HG02678 (cell line): Measurements from ENCODE around the gene HTR4.
"Not testable (repeated sequence)": the region's sequence is repeated elsewhere in the genome, so short reads cannot be mapped to it uniquely, and the experiment has no call there.

Experiments used
- ATAC-seq: cut with Tn5 transposase; IDR thresholded peaks from one replicate; pipeline ENCODE4 v1.9.1; 2021; ENCODE audit warnings: mild to moderate bottlenecking, moderate library complexity; ENCODE audit not compliant: unreplicated experiment

The HTR4 gene, protein sequence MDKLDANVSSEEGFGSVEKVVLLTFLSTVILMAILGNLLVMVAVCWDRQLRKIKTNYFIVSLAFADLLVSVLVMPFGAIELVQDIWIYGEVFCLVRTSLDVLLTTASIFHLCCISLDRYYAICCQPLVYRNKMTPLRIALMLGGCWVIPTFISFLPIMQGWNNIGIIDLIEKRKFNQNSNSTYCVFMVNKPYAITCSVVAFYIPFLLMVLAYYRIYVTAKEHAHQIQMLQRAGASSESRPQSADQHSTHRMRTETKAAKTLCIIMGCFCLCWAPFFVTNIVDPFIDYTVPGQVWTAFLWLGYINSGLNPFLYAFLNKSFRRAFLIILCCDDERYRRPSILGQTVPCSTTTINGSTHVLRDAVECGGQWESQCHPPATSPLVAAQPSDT

DNA sequence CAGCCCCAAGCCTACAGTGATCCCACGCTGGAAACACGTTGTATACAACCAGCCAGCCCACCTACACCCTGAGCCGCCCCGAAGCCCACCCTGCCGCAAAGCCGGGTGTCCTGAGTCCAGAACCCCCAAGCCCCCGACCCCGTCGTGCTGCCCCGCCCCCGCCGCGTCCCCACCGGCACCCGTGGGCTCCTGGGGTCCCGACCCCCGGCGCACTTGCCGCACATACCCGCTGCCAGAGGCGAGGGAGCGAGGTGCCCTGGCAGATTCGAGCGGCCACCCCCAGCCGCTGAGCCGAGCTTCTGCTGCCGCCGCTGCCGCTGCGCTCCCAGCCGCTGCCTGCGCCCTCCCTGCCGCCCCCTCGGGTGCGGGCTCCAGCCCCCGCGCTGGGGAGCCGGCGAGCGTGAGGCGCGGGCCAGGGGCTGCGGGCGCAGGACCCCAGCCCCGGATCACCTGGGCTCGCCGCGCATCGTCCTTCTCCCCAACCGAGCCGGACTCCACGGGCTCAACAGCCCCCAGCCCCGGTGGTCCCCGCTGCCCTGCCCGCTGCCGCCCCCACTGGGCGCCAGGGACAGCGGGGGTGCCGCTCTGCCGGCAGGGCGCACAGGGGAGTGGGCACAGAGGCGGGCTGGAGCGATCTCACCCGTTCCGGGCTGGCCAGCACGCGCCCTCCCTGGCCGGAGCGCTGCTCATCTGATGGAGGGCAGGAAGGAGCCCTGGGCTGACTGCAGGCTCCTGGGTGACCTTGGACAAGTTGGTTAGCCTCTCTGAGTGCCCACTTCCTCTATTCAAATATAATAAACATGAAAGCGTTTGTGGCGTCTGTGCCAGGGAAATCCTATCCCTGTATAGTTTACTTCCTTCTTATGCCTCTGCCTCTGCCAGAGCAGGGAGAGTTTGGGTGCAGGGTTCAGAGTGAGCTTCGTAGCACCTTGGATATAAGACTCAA lies at the start of gene HTR4:
Gene HTR4 (minus strand): TSS at position 692 of the 946 bp plus-strand sequence. CDS start 17,513 bp downstream, outside the sequence.
- ATAC-seq: no peak

DNA sequence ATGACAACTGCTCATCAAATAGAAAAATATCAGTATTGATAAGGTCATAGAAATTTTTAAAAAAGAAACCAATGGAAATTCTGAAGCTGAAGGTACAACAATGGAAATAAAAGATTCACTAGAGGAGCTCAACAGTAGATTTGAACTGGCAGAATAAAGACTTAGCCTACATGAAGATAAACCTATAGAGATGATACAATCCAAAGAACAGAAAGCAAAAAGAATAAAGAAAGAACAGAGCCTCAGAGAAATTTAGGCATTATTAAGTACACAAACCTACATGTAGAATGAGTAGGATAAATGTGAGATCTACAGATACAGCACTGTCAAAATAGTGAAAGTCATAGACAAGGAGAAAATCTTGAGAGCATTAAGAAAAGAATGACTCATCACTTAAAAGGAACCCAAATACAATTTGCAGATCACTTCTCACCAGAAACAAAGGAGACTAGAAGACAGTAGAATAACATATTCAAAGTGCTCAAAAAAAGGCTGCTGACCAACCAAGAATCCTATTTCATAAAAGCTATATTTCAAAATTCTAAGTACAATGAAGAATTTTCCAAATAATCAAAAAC lies 47.8 kb upstream of the HTR4 start:
- ATAC-seq: no peak

DNA sequence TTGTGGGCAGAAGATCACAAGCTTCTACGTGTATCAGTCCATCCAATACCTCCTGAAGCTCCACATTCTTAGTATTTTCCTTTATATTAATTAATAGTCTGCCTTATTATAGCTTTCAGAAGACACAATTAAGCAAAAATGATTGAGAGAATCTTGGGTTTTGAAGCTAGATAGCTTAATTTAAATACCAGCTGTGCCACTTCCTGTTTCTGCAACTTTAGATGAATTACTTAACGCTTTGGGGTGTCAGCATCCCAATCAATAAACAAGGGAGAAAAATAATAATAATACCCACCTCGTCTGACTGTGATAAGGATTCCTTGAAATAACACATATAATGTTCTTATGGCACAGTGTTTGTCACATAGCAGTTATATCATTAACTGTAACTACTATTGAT lies 44.7 kb upstream of the HTR4 start:
- no peak for ATAC-seq

- ATAC-seq: no peak
Measured at GRCh38 chr5:148697809-148698196, 43.5 kb upstream of the HTR4 start.

DNA sequence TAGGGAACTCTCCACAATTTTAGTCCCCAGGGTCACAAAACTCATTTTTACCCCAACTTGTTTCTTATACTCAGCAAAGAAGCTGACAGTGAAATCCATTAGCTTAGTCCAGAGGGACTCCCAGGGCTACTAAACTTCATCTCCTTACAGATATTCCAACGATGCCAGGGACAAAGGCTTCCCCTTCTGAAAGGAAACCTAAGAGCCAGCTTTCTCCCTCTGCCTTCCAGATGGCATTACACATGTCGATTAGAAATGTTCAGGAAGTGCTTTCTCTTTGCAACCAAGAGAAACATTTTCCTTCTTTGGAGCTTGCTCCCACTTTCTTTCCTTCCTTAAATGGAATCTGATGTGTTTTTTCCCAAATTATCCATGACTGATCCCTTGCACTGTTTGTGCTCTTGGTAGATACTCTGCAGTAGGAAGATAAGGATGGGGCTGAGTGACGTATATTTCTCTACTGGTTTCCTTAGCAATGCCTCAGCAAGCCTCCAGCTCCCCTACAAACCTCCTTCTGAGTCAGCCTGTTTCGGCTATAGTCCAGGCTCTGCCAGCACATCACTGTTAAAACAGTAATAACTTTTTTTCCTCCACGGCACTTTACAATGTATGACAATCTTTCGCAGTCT lies 43.0 kb upstream of the HTR4 start:
- ATAC-seq: no peak

DNA sequence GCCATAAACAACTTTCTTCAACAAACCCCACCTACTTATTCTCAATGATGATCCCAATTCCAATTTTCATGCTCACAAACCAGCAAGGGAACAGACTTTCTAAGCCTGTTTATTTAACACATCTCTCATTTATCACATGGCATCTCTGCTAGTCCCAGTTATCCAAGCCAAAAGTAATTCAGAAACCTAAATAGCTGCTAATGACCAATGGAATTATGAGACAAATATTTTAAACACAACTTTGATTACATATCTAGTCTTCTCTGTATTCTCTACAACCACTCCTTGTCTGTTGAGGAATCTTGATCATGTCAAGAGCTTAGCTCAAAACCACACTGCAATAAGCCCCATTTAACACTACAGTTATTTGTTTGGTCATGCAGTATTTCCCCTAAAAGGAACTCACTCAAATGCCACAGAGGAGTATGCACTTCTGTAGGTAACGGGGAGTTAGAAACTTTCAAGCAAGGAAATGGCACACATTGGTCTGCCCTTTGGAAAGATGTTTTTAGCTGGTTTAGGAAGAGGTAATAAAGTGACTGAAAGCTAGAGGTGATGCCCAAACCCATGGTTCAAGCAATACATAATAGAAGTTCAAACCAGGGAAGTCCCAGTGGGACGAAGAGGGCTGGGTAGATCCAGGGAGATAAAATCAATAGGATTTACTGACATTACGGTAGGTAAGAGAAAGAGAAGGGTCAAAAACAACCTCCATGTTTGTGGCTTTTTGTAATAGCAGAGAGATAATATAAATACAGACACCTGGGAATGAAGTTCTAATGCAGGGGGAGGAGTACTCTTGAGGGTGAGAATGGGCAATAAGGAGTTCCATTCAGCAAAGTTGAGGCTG lies 42.1 kb upstream of the HTR4 start:
- no peak for ATAC-seq

DNA sequence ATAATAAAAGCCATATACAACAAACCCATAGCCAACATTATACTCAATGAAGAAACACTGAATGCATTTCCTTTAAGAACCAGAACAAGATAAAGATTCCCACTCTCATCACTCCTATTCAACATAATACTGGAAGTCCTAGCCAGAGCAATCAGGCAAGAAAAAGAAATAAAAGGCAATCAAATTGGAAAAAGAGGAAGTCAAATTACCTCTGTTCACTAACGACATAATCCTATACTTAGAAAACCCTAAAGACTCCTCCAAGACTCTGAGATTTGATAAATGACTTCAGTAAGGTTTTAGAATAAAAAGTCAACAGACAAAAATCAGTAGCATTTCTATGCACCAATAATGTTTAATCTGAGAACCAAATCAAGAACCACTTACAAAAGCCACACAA lies 36.6 kb upstream of the HTR4 start:
- ATAC-seq: no peak

GRCh38 chr5:148688787-148689186 lies 34.5 kb upstream of the HTR4 start:
- no peak for ATAC-seq

GRCh38 chr5:148687871-148688270 lies 33.5 kb upstream of the HTR4 start:
- ATAC-seq: no peak

GRCh38 chr5:148687427-148687826 lies 33.1 kb upstream of the HTR4 start:
- peak; percentile 88 for ATAC-seq

DNA sequence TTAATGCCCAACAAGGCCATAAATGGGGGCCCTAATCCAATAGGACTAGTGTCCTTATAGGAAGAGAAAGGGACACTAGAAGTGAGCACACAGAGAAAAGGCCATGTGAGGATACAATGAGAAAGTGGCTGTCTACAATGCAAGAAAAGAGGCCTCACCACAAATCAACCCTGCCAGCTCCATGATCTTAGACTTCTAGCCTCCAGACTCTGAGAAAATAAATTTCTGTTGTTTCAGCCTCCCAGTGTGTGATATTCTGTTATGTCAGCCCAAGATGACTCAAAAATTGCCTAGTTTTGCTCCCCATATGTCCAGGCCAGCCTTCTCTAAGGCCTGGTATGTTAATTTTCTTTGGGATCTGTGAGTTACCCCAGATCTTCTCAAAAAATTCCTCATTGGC lies 32.3 kb upstream of the HTR4 start:
- ATAC-seq: no peak

GRCh38 chr5:148685520-148686134 lies 31.3 kb upstream of the HTR4 start:
- peak; percentile 37 for ATAC-seq

GRCh38 chr5:148684528-148684927 lies 30.2 kb upstream of the HTR4 start:
- no peak for ATAC-seq

- ATAC-seq: no peak
Measured at GRCh38 chr5:148683651-148684050, 29.3 kb upstream of the HTR4 start.

- ATAC-seq: no peak
Measured at GRCh38 chr5:148682058-148683026, 28.0 kb upstream of the HTR4 start.

GRCh38 chr5:148681157-148682057 lies 27.1 kb upstream of the HTR4 start:
- no peak for ATAC-seq

- not testable (repeated sequence) for ATAC-seq
Measured at GRCh38 chr5:148673704-148674103, 19.4 kb upstream of the HTR4 start.
